Muscle of back (tissue), 11 donors: Measurements from ENCODE around the gene ROR1. TPM values are rescaled to one million over a fixed set of nuclear protein-coding genes. Genes with fewer than 3 reads are reported as not detected.

ENCODE experiments used
- DNase-seq, 3 donors: peaks; one replicate each; pipeline versions ENCODE4 v3.0.0 to v3.0.0-alpha.2; 2013
- polyA plus RNA-seq, 10 donors: library from polyadenylated mRNA; unstranded; fragments of 120-200 nt; gene quantifications; one replicate each; pipeline ENCODE4 v1.2.1, GENCODE V29; 2013; ENCODE audit not compliant: insufficient read length in 10 of 10

Gene ROR1
- polyA plus RNA-seq, 10 donors, result 10.4 to 26.5 (median 14.0) TPM

DNA sequence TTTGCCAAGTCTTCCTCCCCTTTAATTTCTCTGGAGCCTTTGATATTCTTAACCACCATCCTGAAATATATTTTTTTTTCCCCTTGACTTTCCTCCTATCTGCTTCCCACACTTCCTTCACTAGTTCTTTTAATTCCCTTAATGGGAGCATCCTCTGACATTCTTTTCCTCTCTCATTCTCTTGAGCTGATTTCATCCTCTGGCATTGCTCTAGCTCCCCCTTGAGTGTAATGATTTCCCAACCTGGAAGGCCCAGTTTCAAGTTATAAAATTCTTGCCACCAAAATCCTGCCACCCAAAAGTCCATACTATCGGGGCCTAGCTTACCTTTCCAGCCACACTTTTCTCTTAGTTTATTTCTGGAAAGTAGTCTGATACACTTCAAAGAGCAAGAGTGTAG, 390.2 kb downstream of the ROR1 start:
- peak in 1 of 3 donors; percentile 80 for DNase-seq

DNA sequence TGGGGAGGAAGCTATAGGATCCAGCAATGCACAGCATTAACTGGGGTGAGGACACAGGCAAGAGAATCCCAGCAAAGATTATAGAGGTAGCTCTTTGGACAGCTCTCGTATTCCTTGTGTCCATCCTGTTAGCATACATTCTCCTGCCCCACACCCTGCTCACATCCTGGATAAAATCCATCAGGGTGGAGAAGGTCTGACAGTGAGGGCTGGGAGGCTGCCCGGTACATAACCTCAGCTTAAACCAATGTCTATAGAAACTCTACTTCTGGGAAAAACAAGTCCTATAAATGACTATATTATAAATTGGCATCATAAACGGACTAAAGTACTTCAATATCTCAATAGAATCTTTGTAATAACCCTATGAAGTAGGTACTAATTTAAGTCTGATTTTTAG, 392.8 kb downstream of the ROR1 start:
- DNase-seq, result peak in 1 of 3 donors; percentile 54

DNA sequence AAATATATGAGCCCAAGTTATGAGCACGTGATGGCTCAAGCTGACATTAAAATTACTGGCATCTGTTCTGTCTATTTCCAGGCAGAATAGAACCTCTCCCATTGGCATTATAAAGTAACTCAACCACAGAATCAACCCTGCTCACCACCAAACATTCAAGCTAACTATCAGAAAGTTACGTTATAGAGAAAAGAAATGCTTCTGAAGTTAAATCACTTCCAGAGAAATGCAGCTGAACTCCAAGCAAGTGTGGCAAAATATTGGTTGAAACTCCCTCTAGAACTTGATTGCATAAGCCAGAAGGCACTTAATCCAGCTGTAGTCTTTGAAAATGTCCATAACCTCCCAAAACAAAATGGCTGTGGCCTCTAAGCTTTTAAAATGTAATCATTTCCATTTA, 393.4 kb downstream of the ROR1 start:
- DNase-seq, result no peak

DNA sequence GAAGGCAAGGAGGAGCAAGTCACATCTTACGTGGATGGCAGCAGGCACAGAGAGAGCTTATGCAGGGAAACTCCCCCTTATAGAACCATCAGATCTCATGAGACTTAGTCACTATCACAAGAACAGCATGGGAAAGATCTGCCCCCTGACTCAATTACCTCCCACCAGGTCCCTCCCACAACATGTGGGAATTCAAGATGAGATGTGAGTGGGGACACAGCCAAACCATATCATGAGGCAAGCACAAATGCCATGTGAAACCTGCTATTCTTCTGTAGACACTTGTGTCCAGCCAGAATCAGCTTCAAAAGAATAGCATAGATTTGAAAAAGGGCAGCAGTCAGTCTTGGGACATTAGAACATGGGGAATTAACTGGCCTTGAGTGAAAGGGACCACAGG, 397.4 kb downstream of the ROR1 start:
- DNase-seq, result no peak

DNA sequence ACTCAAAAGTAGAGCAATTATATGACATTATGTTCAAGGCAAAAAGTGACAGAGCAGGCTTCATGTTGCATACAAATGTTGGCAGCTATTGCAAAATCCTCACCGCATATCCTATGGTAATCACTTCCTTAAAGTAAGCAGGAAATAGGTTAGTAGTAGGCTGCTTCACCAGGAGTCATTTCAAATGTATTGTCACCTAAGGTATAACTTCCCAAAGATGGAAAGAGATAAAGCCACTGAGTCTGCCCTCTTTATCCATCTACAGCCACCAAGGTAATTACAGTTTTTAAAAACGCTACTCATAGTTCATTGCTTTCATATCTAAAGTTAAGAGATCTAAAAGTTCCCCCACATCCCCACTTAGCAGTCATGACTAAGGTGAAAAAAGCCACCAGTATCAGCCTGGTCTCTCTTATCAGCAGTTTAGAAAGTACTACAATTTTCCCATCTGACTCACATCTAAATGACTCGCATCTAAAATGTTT, 398.0 kb downstream of the ROR1 start:
- DNase-seq, result no peak

DNA sequence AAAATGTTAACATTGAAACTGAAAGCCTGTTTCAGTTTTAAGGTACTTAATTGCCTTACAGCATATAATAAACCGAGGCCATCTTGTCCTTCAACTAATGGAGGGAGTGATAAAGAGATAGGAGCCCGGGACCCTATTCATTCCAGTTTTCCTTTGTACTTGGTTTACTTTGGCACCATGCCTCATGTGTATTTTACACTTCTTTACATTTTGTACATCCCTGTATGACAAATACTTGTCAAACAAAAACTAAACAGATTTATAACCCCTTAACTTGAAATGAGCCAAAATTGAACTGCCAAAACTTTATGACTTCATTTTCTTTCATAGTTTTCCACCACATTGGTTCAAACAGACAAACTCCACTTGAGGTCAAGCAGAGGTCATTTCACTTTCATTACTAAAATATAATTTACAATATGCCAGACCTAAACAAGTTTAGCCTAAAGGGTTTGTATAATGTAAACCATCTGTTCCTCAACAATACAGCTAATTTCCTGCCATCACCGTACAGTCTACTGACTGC, 398.7 kb downstream of the ROR1 start:
- peak in 2 of 3 donors; percentile 66 to 87 for DNase-seq

DNA sequence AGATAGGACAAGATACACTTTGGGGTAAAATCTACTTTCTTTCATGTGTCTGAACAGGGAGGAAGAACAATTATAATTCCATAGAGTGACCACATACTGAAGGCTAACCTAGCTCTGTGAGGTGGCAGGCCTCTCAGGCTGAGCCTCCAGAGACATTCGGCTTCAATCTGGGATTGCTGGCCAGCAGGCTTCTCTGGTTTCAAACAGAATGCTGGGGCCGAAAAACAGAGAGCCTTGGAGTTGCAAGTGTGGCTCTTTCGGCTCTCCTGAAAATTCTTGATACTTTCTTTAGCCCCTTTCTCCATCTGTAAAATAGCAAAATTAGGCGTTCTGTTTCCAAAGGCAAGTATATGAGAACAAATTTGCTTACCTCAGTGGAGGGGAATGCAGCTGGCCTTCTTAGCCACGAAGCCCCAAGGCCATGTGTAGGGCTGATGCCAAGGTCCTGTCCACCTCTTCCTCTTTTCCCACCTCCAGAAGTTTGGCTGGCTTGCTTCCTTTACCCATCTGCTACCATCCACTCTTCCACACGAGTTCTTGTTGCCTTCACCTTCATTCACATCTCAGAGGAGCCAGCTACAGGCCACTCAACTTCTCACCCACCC, 399.6 kb downstream of the ROR1 start:
- peak in 1 of 3 donors; percentile 69 for DNase-seq

DNA sequence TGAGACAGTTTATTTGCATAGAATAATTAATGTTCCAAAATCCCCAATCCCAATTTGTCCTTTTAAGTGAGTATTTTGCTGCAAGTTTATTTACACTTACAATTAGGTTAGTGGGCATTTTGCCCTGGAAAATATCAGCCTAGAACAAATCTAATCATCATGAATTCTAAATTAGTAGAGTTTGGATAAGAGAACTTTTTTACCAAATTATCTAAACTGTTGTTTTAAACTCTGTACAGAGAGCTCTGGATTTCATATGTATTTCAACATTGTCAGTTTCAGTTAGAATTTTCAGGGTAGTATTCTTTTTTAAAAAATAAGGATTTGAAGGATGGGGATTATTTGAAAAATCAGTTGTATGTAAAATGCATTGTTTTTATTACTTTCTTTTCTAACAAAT, 401.8 kb downstream of the ROR1 start:
- no peak for DNase-seq

DNA sequence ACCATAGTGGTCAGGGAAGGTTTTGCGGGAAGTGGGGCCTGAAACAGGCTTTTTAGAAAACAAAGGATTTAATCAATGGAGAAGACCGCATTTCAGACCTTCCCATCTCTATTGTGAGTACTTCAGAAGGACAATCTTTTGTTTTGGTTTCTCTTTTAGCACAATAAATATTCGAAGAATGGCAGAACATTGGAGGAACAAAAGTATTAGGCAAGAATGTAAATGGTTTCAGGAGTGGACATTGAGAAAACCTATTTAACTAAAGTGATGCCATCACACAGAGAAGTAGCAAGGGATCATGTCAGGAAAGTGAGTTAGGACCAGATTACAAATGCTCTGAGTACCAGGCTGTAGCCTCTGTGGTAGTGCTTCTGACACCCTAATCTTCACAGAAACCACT, 402.8 kb downstream of the ROR1 start:
- no peak for DNase-seq

DNA sequence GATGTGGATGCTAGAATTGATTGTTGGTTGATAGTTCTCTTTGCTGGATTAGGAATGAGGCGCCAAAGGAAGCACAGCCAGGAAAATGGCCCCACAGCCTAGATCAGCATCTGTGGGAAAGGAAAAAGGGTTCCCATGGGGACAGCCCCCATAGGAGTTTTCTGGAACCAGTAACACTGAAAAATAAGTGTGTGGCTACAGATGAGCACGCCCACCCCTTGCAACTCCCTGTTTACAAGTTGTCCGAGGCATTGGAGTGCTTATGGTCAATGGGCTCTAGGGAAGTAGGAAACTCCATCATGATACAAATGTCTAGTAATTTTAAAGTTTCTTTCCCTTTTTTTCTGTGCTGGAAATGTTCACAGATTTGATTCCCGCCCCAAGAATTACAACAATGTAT, 405.8 kb downstream of the ROR1 start:
- DNase-seq, result peak in 1 of 3 donors; percentile 70

DNA sequence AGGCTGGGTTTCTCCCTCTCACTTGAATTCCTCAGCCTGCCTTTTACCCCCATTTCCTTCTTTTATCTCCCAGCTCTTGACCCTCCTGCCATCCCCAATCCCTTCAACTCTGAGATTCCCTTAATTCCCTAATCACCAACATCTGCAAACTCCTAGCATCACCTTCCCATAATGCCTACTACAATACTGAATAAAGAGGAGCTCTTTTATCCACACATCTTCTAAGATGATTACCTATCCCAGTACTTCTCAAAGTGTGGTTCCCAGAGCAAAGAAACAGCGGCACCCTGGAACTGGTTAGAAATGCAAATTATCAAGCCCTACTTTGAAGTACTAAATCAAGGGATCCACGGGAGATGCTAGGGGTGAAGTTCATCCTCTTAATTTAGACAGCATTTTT, 408.4 kb downstream of the ROR1 start:
- DNase-seq, result no peak

DNA sequence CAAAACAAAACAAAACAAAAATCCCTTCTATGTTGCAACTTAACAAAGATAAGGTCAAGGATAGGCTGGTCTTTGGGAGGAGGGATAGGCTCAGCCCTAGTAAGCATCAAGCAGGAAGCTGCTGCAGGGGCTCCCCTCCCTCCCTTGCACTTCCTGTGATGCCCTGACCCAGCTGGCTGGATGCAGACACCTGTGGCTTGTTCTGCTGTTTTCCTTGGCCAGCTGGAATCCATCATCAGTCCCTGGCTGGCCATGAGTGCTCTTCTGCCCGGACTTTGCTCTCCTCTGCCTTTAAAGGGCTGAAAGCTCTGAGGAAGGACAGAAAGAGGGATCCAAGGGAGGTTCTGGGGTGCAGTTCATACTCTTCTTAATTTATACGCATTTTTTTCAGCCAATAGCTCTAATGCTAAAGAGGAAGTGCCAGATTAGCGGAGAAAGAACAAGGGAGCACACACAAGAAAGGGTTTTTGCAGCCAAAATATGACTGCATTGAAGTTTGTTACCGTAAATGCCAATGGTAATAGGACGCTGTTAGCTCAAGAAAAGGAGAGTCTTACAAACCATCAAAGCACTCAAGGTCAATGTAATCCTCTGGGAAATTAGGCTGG, 409.7 kb downstream of the ROR1 start:
- peak in 1 of 3 donors; percentile 64 for DNase-seq

DNA sequence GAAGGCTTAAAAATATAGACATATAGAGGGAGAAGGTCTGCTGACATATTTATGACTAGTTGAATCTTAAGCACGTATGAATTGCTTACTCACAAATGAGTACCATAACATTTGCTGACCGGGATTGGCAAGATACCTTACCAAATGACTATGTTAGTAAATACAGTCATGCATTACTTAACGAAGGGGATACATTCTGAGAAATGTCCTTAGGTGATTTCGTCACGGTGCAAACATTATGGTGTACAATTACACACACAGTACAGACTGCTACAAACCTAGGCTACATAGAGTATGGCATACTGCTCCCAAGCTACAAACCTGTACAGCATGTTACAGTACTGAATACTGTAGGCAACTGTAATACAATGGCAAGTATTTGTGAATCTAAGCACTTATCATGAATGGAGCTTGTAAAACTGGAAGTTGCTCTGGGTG, 410.2 kb downstream of the ROR1 start:
- DNase-seq, result peak in 1 of 3 donors; percentile 61

DNA sequence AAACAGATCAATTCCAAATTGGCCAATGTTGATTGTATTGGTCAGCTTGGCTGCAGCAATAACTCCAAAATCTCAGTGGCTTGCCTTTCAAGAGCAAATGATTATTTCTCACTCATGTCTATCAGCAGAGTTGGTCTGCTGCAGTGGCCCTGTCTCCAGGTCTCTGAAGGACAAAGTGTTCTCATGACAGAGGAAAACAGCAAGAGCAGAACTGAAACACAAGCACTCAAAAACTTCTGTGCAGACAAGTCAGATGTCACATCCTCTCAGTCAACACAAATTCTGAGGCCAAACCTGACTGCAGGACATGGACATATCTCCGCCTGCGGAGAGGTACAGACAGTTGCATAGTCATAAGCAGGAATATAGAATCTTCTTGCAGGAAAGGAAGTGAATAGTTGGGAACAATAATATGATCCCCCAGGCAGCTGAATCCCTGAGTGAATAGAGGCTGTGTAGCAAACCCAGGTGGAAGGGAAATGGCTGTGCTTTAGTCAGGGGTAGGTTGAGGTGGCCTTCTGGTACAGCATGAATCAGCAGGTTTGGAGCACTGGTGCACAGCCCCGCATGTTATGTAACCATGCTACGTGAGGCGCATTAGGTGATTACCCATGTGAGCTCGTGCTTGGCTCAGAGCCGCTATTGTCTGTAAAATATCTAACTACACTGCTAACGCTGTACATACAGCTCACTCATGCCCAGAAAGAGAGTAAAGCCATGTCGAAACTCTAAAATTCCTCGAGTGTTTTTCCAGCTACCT, 412.5 kb downstream of the ROR1 start:
- DNase-seq, result peak in 1 of 3 donors; percentile 37

DNA sequence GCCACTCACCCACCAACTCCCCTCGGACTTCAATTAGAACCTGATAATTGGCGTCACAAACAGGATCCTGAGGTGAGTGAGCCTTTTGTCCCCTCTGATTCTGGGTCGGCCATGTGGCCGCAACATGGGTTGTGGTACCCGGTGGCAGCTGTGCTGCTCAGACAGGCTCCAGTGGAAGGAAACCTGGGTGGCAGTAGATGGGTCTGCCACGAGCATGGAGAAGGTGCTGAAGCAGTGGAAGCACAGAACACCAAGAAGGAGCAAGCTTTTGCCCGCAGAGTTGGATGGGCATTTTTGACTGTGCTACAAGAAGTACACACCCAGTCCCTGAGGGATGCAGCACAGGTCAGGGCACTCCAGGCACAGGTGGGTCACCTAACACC, 413.1 kb downstream of the ROR1 start:
- no peak for DNase-seq

DNA sequence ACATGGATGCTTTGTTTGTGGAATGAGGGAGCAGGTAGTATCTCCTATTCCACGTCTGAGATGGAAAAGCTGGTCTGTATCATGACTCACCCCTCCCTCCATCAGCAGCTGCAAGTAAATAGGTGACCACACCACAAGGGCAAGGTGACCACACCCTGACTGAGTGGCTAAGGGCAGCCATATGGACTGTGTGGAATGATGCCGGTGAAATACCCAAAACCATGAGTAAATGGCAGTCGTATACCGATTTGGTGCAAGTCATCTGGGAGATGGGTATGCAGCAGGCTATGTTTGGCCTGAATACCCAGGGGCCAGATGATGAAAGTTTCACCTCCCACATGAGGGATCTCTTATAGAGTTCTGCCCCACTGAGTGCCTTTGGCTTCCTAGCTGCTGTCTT, 413.8 kb downstream of the ROR1 start:
- DNase-seq, result no peak

DNA sequence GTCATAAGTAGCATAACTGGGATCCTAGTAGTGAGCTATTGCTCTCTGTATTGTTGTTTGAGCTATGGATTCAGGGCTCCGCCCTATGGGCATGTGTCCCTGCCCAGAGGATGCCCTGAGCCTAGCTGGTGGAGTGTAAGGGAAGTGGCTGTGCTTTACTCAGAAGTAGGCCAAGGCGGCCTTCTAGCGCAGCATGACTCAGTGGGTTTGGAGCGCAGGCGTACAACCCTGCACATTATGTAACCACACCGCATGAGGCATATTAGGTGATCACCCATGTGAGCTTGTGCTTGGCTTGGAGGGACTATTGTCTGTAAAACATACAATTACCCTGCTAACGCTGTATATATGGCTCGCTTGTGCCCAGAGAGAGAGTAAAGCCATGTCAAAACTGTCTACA, 418.5 kb downstream of the ROR1 start:
- DNase-seq, result no peak

DNA sequence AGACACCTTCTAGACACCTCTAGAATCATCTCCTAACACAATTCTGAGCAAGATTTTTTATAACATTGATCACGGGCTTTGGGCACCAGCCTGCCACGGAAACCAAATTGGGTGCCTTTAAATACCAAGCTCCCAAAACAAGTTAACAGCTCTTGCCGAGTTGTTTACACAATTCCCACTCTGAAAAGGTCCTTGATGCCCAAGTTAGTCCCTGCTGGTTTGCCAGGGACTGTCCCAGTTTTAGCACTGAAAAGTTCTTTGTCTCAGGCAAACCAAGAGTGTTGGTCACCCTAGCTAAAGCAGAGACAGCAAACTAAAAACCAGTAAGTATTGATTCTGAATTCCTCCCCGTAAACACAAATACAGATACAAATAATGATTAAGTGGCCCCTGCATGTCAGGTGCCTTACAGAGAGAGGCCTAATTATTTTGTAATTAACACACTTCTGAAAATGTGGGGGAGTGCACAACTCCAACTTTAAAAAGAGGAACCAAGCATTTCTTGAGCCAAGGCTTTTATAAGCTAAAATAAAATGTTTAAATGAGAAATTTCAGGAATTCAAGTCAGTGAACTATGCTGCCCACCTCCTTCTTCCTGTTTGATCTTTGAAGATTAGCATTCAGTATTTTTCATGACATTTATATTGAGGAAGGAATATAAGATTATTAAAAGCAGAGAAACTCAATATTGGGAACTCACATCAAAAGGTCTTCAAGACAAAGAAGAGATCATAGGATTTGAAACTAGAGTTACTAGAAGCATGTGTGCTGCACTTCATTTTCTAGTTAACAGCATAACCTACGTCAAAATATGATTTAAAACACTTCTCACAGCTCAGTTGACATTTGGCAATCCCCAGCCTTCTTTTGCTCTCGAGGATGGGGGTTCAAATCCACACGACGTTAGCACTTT, 420.6 kb downstream of the ROR1 start:
- DNase-seq, result no peak

DNA sequence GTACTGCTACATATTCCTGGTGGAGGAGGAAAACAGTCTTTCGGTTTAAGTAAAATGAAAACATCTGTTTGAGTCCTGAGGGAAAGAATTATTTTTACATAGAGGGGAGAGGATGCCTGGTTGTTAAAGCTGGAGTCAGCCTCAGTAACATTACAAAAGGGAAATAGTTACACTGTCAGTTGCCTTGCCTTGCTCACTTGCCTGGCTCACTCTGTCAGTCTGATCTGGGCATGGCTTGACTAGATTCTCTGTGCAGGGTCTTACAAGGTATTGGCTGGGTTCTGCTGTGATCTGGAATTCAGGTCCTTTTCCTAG, 421.2 kb downstream of the ROR1 start:
- peak; percentile 59 to 84 (median 62) for DNase-seq

DNA sequence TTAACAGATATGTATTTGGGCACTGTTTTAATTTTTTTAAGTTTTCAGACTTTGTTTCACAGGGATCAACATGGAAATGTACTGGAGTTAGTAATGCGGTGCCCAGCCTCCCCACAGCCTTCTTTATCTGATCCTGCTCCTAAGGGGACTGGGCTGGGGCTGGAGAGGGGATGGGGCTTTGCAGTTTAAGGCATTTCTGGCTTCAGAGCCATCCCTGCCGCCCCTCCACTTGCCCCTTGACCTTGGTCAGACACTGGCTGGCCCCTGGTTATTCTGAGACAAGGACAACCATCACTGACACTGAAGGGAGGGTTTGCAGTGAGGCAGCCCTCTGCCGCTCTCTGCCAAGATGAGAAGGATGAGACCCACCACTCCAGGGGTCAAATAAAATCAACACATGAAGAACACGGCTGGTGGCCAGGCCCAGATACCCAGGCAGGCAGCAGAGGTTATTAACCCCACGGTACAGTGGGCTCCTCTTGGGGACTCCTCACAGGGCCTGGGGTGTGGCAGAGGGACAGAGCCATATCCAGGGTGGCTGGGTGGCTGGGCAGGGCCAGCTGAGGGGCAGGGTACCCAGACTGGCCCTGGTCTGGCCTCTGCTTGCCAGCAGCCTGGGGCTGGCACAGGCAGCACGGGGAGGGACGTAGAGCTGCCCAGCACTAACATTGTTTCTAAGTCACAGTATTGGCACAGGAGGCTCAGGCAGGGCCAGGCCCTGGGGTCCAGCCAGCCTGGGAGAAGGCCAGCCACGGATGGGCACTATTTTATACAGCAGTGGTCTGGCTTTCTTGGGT, 422.5 kb downstream of the ROR1 start:
- no peak for DNase-seq

DNA sequence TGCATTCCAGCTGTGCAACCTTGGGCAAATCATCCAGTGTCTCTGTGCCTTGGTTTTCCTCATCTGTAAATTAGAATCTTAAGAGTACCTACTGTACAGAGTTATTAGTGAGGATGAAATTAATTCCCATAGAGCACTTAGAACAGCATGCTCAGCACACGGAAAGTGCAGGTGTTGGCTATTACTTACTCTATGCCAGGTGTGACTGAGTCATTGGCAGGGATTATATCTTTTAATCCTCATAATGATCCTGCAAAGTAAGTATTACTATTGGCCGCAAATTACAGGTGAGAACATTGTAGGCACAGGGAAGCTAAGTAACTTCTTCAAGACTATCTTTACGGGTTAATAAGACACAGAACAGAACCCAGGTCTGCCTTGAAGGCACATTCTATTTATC, 423.3 kb downstream of the ROR1 start:
- no peak for DNase-seq
